Activated CD8-positive, alpha-beta memory T cell treated with anti-CD3 and anti-CD28 coated beads, Interleukin-2, amount 50 U/mL, for 24 hours (primary cell): ENCODE results near the gene SLC25A13.
"Not testable (repeated sequence)": the region's sequence is repeated elsewhere in the genome, so short reads cannot be mapped to it uniquely, and the experiment has no call there.

ENCODE experiments used
- DNase-seq: peaks from one replicate; pipeline ENCODE4 v3.0.0-alpha.2; 2020; ENCODE audit errors: extremely low read depth

The SLC25A13 gene

GRCh38 chr7:96157856-96158255 is 164.0 kb downstream of the SLC25A13 start:
- no peak for DNase-seq

DNA sequence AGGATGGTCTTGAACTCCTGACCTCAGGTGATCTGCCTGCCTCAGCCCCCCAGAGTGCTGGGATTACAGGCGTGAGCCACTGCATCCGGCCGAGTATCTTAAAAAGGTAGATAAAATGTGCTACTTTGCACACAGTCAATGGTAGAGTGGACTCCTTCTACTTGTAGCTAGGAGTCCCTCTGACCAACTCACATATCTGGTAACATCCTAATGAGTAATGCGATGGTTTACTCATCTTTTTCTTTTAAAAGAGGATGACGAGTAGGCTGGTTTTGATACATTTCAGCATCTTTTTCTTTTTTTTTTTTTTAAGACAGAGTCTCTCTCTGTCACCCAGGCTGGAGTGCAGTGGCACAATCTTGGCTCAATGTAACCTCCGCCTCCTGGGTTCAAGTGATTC is 167.4 kb downstream of the SLC25A13 start:
- not testable (repeated sequence) for DNase-seq

GRCh38 chr7:96152706-96153105 is 169.2 kb downstream of the SLC25A13 start:
- no peak for DNase-seq

- no peak for DNase-seq
Observed at GRCh38 chr7:96151889-96152288, 170.0 kb downstream of the SLC25A13 start.

GRCh38 chr7:96144260-96144526 is 177.7 kb downstream of the SLC25A13 start:
- DNase-seq: no peak

DNA sequence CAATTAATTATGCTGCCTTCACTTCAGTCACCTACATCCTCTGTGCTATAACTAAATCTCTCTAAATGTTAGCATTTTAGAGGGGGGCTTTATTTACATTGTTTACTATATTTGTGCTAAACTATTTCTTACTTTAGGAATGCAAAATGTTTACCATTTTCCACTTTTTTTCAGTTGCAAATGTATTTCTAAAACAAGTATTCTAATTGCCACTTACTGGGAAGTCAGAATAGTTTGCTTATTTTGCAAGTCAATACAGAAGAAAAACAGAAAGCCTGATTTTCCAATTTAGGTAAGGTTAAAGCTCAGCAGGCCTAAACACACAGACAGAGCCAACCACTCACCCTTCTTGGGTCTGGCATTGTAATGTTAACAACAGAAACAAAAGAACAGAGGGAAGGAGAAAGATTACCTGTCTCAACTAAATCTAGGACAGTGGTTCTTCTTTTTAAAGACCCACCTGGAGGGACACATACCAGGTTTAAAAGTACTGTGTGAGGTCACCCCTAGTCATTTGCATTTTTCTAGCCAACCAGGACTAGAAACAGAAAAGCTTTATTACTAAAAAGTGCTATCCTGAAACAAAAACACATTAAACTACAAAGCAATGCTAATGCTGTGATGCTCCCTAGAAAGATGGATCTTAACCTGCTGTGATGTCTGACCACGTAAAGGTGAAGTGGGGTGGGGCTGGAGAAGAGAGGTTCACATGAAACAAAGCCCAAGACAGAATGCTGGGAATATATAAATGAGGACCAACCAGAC is 178.2 kb downstream of the SLC25A13 start:
- DNase-seq: no peak

DNA sequence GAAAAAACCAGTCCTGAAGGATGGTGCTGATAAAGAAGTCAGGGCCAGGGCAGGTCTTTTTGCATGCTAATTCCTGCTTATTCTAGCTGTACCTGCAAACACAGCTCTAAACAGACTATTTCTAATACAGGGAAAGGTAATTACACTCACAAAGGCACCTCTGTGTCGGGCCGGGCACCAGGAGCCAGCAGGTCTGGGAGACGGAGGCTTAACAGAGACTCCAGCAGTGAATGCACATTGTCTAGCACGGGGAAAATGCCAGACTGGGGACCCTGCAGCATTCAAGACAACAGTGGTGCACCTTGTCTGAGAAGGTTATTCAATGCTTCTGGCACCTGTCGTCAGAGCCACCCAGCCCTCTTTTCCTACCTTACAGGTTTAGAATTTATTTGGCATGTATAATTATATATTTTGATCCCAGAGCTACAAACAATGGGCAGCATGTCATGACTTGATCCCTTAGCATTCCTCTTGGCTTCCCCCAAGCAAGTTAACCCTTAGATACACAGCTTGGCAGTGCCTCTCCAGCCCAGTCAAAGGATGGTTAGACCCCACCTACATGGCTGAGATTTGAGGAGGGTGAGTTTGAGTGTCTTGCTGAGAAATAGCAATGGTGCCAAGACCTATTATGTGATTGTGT is 185.2 kb downstream of the SLC25A13 start:
- no peak for DNase-seq

DNA sequence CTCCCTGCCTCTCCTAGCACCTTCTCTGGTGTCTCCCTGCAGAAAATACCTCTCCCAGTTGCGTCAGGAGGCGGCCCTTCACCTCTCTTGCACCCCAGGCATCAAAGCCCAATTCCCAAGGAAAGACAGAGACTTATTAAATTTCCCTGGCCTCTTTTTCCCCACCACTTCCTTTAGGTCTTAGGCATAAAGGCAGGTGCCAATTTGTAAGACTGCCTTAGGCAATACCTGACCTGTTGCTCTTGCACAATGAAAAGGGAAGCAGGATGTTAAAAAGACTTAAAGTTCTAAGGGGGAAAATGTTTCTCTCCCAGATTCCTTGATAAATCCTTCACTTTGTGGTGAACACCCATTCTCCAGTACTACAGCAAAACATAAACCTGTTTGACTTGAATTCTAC is 186.7 kb downstream of the SLC25A13 start:
- no peak for DNase-seq

- no peak for DNase-seq
Observed at GRCh38 chr7:96131525-96131924, 190.4 kb downstream of the SLC25A13 start.

GRCh38 chr7:96127746-96128145 is 194.2 kb downstream of the SLC25A13 start:
- no peak for DNase-seq

- no peak for DNase-seq
Observed at GRCh38 chr7:96126382-96126781, 195.5 kb downstream of the SLC25A13 start.

DNA sequence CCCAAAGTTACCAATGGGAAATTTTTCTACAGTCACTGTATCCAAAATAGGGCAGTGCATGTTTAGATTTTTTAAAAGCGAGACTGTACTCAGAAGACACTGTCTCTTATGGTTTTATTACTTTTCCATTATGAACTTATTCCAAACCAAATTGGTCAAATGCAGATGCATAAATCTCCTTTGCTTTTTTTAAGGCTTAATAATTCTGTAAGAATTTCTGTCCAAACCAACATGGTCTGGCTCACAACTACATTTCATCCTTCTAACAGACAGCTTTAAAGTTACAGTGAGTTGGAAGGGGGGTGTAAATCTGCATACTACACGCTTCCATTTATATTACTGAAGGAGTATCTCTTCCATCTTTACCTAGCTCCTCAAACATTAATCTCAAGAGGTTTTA is 199.2 kb downstream of the SLC25A13 start:
- no peak for DNase-seq

DNA sequence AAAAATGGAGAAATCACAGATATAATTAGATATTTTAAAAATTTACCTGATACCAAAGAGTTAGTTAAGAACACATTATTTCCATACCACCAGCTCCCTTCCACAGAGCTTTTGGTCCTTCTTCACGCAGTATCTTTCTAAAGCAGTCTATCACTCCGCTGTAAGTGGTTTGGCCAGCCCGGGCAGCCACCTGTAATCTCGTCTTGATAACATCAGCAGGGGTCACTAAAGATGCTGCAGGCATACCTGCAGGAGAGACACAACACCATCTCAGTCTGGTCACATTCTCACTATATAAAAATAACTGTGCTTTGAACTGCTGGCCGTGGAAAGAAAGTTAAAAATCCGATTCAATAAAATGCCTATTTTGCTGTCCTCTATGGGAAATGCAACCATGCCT is 200.1 kb downstream of the SLC25A13 start:
- DNase-seq: no peak

- no peak for DNase-seq
Observed at GRCh38 chr7:96120445-96121225, 201.3 kb downstream of the SLC25A13 start.

GRCh38 chr7:96118449-96119001 is 203.4 kb downstream of the SLC25A13 start:
- DNase-seq: no peak

- no peak for DNase-seq
Observed at GRCh38 chr7:96116173-96116572, 205.7 kb downstream of the SLC25A13 start.

DNA sequence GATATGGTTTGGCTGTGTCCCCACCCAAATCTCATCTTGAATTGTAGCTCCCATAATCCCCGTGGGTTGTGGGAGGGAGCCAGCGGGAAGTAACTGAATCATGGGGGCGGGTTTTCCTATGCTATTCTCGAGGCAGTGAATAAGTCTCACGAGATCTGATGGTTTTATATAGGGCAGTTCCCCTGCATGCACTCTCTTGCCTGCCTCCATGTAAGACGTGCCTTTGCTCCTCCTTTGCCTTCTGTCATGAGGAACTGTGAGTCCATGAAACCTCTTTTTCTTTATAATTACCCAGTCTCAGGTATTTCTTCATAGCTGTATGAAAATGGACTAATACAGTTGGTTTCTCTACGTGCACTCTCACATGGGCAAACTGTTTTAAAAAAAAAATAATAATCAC is 207.7 kb downstream of the SLC25A13 start:
- DNase-seq: no peak

DNA sequence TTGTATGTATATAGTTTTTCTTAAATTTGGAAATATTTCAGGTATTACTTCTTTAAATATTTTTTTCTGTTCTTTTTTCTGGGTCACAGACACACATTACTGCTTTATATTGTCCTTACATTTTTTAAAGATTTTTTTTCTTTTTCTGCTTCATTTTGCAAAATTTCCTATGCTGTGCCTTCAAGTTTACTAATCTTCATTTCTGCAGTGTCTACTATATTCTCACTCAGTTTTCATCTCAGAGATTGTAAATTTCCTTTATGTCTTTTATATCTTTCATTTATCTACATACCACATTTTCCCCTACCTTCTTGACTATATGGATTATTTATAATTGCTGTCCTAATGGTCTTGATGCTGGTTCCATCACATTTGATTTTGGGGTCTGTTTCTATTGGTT is 210.5 kb downstream of the SLC25A13 start:
- no peak for DNase-seq

DNA sequence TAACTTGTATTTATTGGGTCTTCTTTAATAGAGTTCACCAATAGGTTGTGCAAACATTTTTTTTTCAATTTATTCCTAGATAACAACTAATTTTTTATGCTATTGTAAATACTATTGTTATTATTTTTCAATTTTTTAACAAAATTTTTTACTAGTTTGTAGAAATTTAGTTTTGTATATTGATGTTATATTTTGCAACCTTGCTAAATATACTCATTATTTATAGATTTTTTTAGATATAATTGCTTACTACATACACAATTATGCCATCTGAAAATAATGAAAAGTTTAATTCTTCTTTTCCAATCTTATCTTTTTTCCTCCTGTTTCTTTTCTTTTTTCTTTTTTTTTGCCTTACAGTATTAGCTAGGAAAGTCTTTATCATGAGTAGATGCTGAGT is 216.9 kb downstream of the SLC25A13 start:
- DNase-seq: no peak

GRCh38 chr7:96102096-96102811 is 219.6 kb downstream of the SLC25A13 start:
- no peak for DNase-seq

DNA sequence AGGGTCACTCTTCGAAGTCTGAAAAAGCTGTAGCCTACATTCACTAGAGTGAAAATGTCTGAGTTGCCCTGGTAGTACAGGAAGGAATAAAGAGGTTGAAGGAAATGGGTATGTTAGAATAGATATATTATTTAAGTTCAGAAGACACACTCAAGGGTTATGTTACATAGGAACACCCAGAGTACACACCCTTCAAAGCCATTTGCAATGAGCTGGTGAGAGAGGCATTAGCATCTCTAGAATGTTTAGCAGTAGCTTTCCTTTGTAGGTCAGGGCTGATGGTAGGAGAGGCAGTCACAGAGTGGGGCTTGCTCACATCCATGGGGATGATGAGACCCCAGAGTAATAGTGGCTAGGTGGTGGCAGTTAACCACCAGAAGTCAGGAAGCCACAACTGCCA is 221.2 kb downstream of the SLC25A13 start:
- no peak for DNase-seq

GRCh38 chr7:96097835-96098234 is 224.1 kb downstream of the SLC25A13 start:
- no peak for DNase-seq
